GM12878 (cell line): Measurements from ENCODE around the gene BCAR3. TPM values are rescaled to one million over a fixed set of nuclear protein-coding genes. Genes with fewer than 3 reads are reported as not detected.

Experiments
- ATAC-seq: fragments of 200-7000 bp; cut with Tn5 transposase; 3 replicates; pipeline ENCODE4 v1.9.1; 2020; ENCODE audit warnings: mild to moderate bottlenecking, moderate library complexity
- BruUV-seq: library from RNA; stranded (reverse); fragments of 400-500 nt; replicated peaks from 2 replicates; lab custom pipeline; 2021; lab: Mats Ljungman, UMichigan
- CTCF ChIA-PET: fragments of 300-600 bp; sonication (Branson Sonifier 250); formaldehyde crosslinking; extraction: SDS; loops from one replicate; lab custom pipeline; 2021; ENCODE audit warnings: inconsistent platforms; lab: Yijun Ruan, JAX
- POLR2A ChIA-PET: fragments of 350-600 bp; formaldehyde crosslinking; extraction: SDS; loops from one replicate; lab custom pipeline; 2021; ENCODE audit warnings: inconsistent platforms; lab: Charles Lee
- RAD21 ChIA-PET: fragments of 300-600 bp; sonication (Branson Sonifier 250); formaldehyde crosslinking; loops from one replicate; lab custom pipeline; 2023; ENCODE audit warnings: antibody characterized with exemption; ENCODE audit not compliant: unreplicated experiment; lab: Charles Lee
- SMC1A ChIA-PET: fragments of 300-600 bp; sonication (Branson Sonifier 250); formaldehyde crosslinking; loops from one replicate; lab custom pipeline; 2023; ENCODE audit not compliant: unreplicated experiment, uncharacterized antibody; lab: Charles Lee
- DNase-seq: peaks from one replicate; pipeline ENCODE4 v3.0.0-alpha.2; 2011; ENCODE audit warnings: low read depth, low spot score
- FAIRE-seq: peaks from 3 replicates; lab custom pipeline; 2011; peaks lifted over from hg19 to GRCh38; lab: Jason Lieb, UNC
- H2AFZ ChIP-seq: 2 replicates; pipeline ENCODE4 v1.6.0; 2011; ENCODE audit warnings: low read depth, low read length, control low read depth; ENCODE audit not compliant: control insufficient read depth
- H3K27ac ChIP-seq: 2 replicates; pipeline ENCODE4 v1.5.1; 2011; ENCODE audit warnings: control low read depth; ENCODE audit not compliant: control insufficient read depth, insufficient read depth
- H3K27me3 ChIP-seq, 2 experiments: replicated peaks in 1 of 2; 2 replicates each; pipeline versions ENCODE4 v1.6.0 to v1.6.1; 2011; ENCODE audit warnings: low read length in 1 of 2; ENCODE audit not compliant: control insufficient read depth in 2 of 2, insufficient read depth in 2 of 2
- H3K36me3 ChIP-seq, 2 experiments: 2 replicates each; pipeline ENCODE4 v1.5.1; 2011; ENCODE audit warnings: low read length in 1 of 2; ENCODE audit not compliant: control insufficient read depth in 2 of 2, insufficient read depth in 2 of 2
- H3K4me1 ChIP-seq: 2 replicates; pipeline ENCODE4 v1.6.1; 2011; ENCODE audit warnings: mild to moderate bottlenecking, low read length, moderate library complexity, mixed read lengths; ENCODE audit not compliant: control insufficient read depth, insufficient read depth
- H3K4me2 ChIP-seq: 2 replicates; pipeline ENCODE4 v1.6.0; 2011; ENCODE audit warnings: control low read depth; ENCODE audit not compliant: control insufficient read depth, insufficient read depth
- H3K4me3 ChIP-seq: fragments of 200-600 bp; sonication (generic); 2 replicates; pipeline ENCODE4 v1.5.1; 2016
- H3K79me2 ChIP-seq: 2 replicates; pipeline ENCODE4 v1.6.0; 2011; ENCODE audit warnings: low read length; ENCODE audit not compliant: control insufficient read depth, insufficient read depth
- H3K9ac ChIP-seq: 2 replicates; pipeline ENCODE4 v1.8.0; 2011; ENCODE audit warnings: low read length, control low read depth, mixed read lengths; ENCODE audit not compliant: control insufficient read depth, insufficient read depth
- H3K9me3 ChIP-seq: replicated peaks from 3 replicates; pipeline ENCODE4 v1.5.1; 2011; ENCODE audit warnings: mild to moderate bottlenecking, low read length; ENCODE audit not compliant: control insufficient read depth, insufficient read depth
- H4K20me1 ChIP-seq: 2 replicates; pipeline ENCODE4 v1.6.0; 2011; ENCODE audit not compliant: control insufficient read depth, insufficient read depth
- BACH1 ChIP-seq: fragments of 450-650 bp; IDR thresholded peaks from 2 replicates; pipeline ENCODE4 v1.6.1; 2017; ENCODE audit warnings: mild to moderate bottlenecking, borderline replicate concordance
- BCL11A ChIP-seq: IDR thresholded peaks from 2 replicates; pipeline ENCODE4 v1.6.1; 2011; ENCODE audit warnings: low read depth, low read length
- BCLAF1 ChIP-seq: fragments of 450-650 bp; IDR thresholded peaks from 2 replicates; pipeline ENCODE4 v1.6.1; 2017; ENCODE audit warnings: antibody characterized with exemption, mild to moderate bottlenecking, moderate library complexity
- CBX5 ChIP-seq: sonication (generic); IDR thresholded peaks from 2 replicates; pipeline ENCODE4 v1.6.1; 2016; ENCODE audit warnings: low read depth, moderate library complexity, mild to moderate bottlenecking, inconsistent platforms
- IRF5 ChIP-seq: fragments of 450-650 bp; IDR thresholded peaks from 2 replicates; pipeline ENCODE4 v1.6.1; 2017; ENCODE audit warnings: borderline replicate concordance
- LARP7 ChIP-seq: fragments of 450-650 bp; IDR thresholded peaks from 2 replicates; pipeline ENCODE4 v1.6.1; 2017; ENCODE audit warnings: mild to moderate bottlenecking
- MTA3 ChIP-seq: IDR thresholded peaks from 2 replicates; pipeline ENCODE4 v1.6.1; 2012; ENCODE audit warnings: low read length, inconsistent platforms, borderline replicate concordance
- PAX8 ChIP-seq: fragments of 450-650 bp; IDR thresholded peaks from 2 replicates; pipeline ENCODE4 v1.6.1; 2017; ENCODE audit warnings: mild to moderate bottlenecking, moderate library complexity
- PRDM15 ChIP-seq: fragments of 450-650 bp; formaldehyde crosslinking; IDR thresholded peaks from 2 replicates; pipeline ENCODE4 v1.4.0; 2020; ENCODE audit warnings: mild to moderate bottlenecking, moderate library complexity
- SMAD1 ChIP-seq: fragments of 450-650 bp; IDR thresholded peaks from 2 replicates; pipeline ENCODE4 v1.6.1; 2018; ENCODE audit warnings: mild to moderate bottlenecking, low read depth; ENCODE audit not compliant: partially characterized antibody
- YBX1 ChIP-seq: fragments of 450-650 bp; IDR thresholded peaks from 2 replicates; pipeline ENCODE4 v1.6.1; 2016; ENCODE audit warnings: antibody characterized with exemption
- ZBTB40 ChIP-seq: fragments of 450-650 bp; IDR thresholded peaks from 2 replicates; pipeline ENCODE4 v1.6.1; 2016; ENCODE audit warnings: mild to moderate bottlenecking, moderate library complexity, borderline replicate concordance
- ZNF384 ChIP-seq: IDR thresholded peaks from 2 replicates; pipeline ENCODE4 v1.6.1; 2012; ENCODE audit warnings: low read depth, mild to moderate bottlenecking, low read length, improper control_type of control experiment, borderline replicate concordance
- ZZZ3 ChIP-seq: IDR thresholded peaks from 2 replicates; pipeline ENCODE4 v1.6.1; 2011; ENCODE audit warnings: low read depth; ENCODE audit not compliant: control insufficient read depth, insufficient read length
- WGBS: methylation state at CpG from one replicate; pipeline ENCODE4 v1.1.6; 2016; ENCODE audit warnings: low lambda C conversion rate; ENCODE audit not compliant: insufficient replicate concordance, insufficient coverage; ENCODE audit errors: missing lambda C conversion rate; 5-methylcytosine and 5-hydroxymethylcytosine counted together
- in situ Hi-C: fragments of 300-500 bp; cut with MboI; formaldehyde crosslinking; loops from 9 replicates; pipeline ENCODE4 v1.14.3; 2018; ENCODE audit warnings: mixed read lengths
- intact Hi-C: fragments of 100-400 bp; cut with micrococcal nuclease; formaldehyde crosslinking; loops from one replicate; pipeline ENCODE4 v1.14.2; 2022; ENCODE audit not compliant: unreplicated experiment
- polyA plus RNA-seq, 11 experiments: library from polyadenylated mRNA; depleted of rRNA in 4 of 11; unstranded in 6 of 11; stranded (reverse) in 5 of 11; fragments of >200 nt; fragmentation: Nextera tagmentation in 4 of 11; fragmentation: Illumina TruSeq in 1 of 11; extraction: Ambion mirVana in 4 of 11; extraction: Trizol in 1 of 11; gene quantifications; 1 replicate in 1 of 11; 2 replicates in 10 of 11; pipeline versions ENCODE4 v1.2.1 to v1.2.3, GENCODE V29; 2011 to 2016; ENCODE audit warnings: inconsistent platforms in 2 of 11, missing spikeins in 2 of 11, low read depth in 1 of 11
- total RNA-seq, 4 experiments: library from RNA; depleted of rRNA in 3 of 4; stranded (reverse); fragments of >200 nt in 3 of 4; fragmentation: Illumina TruSeq in 1 of 4; extraction: Trizol in 1 of 4; gene quantifications; 2 replicates each; pipeline versions ENCODE4 v1.2.1 to v1.2.3, GENCODE V29; 2013 to 2021

BCAR3 gene
- total and polyA plus RNA-seq, 10 of the 15 experiments (the other 5 are each of a cell fraction or from before 2014, with no cell fraction given) = 1.3 to 6.6 (median 1.8) TPM

- Histone ChIP-seq H3K27me3 (no peaks in the 10 kb centered on the region; a peak in 2 of 4 replicates), H3K4me2 (no peak overlapping the region), H3K79me2 (no peaks in the 10 kb centered on the region), H3K36me3 (no peaks in the 10 kb centered on the region), H2AFZ (no peak overlapping the region), H3K4me3 (no peak overlapping the region), H3K27ac (no peak overlapping the region), H3K9ac (no peak overlapping the region), H3K4me1 (no peaks in the 10 kb centered on the region), H4K20me1 (no peaks in the 10 kb centered on the region), H3K9me3 (no peaks in the 10 kb centered on the region)
- in situ Hi-C loops = no loop called here
- 21% methylated on average over 2 of the region's 2 CpGs for WGBS
- SMC1A ChIA-PET = no interaction called here
- ATAC-seq (no peak), FAIRE-seq (no peak), DNase-seq (no peak)
- RAD21 ChIA-PET = no interaction called here
- no TSS peak for BruUV-seq
- intact Hi-C loops = no loop called here
- POLR2A ChIA-PET = no interaction called here
- CTCF ChIA-PET = no interaction called here
- TF ChIP-seq BCLAF1 = no peak
- no peak for TF ChIP-seq BCL11A
- TF ChIP-seq ZZZ3 = no peak
- no peak for TF ChIP-seq LARP7
- no peak for TF ChIP-seq ZBTB40
- TF ChIP-seq PAX8 = no peak
- no peak for TF ChIP-seq BACH1
- no peak for TF ChIP-seq ZNF384
- TF ChIP-seq SMAD1 = no peak
- TF ChIP-seq YBX1 = no peak
- TF ChIP-seq MTA3 = no peak
- no peak for TF ChIP-seq IRF5
- no peak for TF ChIP-seq CBX5
- TF ChIP-seq PRDM15 = no peak
Measured at GRCh38 chr1:93559045-93559444, 122.6 kb downstream of the BCAR3 start.
